ENCODE measurements around the gene OVAAL. TPM values are rescaled to one million over a fixed set of nuclear protein-coding genes. Genes with fewer than 3 reads are reported as not detected.

Gene OVAAL
- total and polyA plus RNA-seq, 2 donors (not counting 1 experiment from before 2014, with no cell fraction given): not detected

DNA sequence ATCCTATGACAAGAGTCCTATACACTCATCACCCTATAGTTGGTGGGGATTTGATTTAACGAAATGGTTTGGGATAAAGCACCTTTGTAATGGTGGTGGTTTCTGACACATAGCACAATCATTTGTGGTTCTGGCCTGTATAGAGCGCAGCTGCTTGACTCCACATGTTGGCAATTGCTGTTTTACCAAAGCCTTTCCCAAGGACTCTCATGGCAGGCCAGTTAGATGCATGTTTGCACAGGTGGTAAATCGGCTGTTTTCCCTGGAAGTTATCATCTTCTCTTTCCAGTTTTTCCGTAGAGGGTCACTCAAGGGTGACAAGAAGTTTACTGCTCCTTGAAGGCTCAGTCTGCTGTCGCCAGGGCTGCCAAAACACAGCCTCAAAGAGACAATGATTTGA is 56.0 kb downstream of the OVAAL start:
- Mint-ChIP-seq H3K27me3 (no peaks in the 10 kb centered on the region), H3K4me3 (no peak overlapping the region), H3K9me3 (ENCODE audit: insufficient read depth) (no peaks in the 10 kb centered on the region), H3K4me1 (peaks cover 8% of the 10 kb centered on the region), H3K27ac (no peak overlapping the region)
- Histone ChIP-seq H3K27me3 (replicated peaks in 1 of 4; ENCODE audit: control extremely low read depth in 1 of 4, control insufficient read depth in 3 of 4, insufficient read depth in 4 of 4, low read length in 3 of 4) (no peaks in the 10 kb centered on the region), H3K79me2 (ENCODE audit: control insufficient read depth, insufficient read depth, low read length) (no peaks in the 10 kb centered on the region), H3K9me3 (ENCODE audit: control extremely low read depth in 1 of 3, control insufficient read depth in 2 of 3, insufficient read depth in 1 of 3, low read length in 2 of 3) (no peaks in the 10 kb centered on the region), H4K20me1 (ENCODE audit: control insufficient read depth, insufficient read depth, low read length, poor library complexity, severe bottlenecking) (no peaks in the 10 kb centered on the region), H3K4me3 (ENCODE audit: control extremely low read depth in 1 of 5, extremely low read depth in 1 of 5, insufficient read depth in 1 of 5, low read depth in 2 of 5, low read length in 4 of 5) (no peak overlapping the region), H3K9ac (ENCODE audit: low read length) (no peak overlapping the region), H3K27ac (ENCODE audit: low read length in 2 of 2) (no peak overlapping the region), H3K4me2 (replicated peaks; ENCODE audit: low read depth, low read length, poor library complexity, severe bottlenecking) (no peak overlapping the region), H3K4me1 (ENCODE audit: control insufficient read depth in 2 of 2, insufficient read depth in 2 of 2, low read length in 2 of 2) (peaks cover 0 to 10% of the 10 kb centered on the region in 2 donors), H3K36me3 (replicated peaks in 1 of 2; ENCODE audit: control extremely low read depth in 1 of 2, control insufficient read depth in 1 of 2, extremely low read depth in 1 of 2, insufficient read depth in 2 of 2, low read length in 1 of 2) (no peaks in the 10 kb centered on the region), H2AFZ (ENCODE audit: insufficient read depth, low read depth, low read length, poor library complexity, severe bottlenecking) (no peak overlapping the region)
- DNase-seq: no peak
- intact Hi-C loops (cut with micrococcal nuclease): no loop called here
- ATAC-seq (ENCODE audit: low read depth): no peak
- no peak for TF ChIP-seq CTCF (IDR thresholded peaks at IDR 0.05)
- TF ChIP-seq EZH2 (IDR thresholded peaks at IDR 0.05; ENCODE audit: borderline replicate concordance, insufficient read depth, low read depth, low read length, poor library complexity, severe bottlenecking): no peak
- POLR2A ChIA-PET: no interaction called here
- CTCF ChIA-PET: no interaction called here
- 96% methylated on average over 3 of the region's 5 CpGs for WGBS (ENCODE audit: insufficient coverage)

DNA sequence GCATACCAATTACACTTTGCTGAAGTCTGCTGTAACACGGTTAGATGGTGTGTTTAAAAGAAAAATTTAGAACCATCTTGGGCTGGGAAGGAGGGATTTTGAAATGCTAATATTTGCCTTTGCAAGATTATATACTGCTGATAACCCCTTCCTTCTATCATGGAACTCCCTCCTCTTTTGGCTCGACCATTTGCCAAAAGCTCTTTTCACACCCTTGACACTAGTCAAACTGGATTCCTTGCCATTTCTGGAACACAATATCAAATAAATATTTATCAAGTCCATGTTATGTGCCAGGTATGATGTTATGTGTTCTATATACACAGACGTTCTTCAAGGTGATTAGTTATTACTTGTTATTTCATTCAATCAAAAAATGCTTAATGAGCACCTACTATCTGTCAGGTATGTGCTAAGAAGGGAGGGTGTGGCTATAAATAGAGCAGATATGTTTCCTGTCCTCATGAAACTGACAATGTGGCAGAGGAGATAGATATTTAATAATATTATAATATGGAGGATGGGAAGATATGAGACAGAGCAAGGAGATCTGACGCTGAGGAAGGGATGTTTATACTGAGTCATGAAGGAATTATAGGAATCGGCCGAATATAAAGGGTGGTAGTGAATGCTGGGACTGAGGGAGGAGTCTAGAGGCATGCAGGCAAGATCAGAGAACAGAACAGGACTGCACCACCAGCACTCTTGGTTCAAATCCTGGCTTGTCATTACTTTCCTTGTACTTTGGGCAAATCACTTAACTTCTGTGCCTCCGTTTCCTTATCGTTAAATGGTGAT is 56.9 kb downstream of the OVAAL start:
- no peaks in the 10 kb centered on the region for H3K9me3 Mint-ChIP-seq (ENCODE audit: insufficient read depth)
- Histone ChIP-seq H3K27ac (ENCODE audit: low read length in 2 of 2) (no peak overlapping the region), H3K79me2 (ENCODE audit: control insufficient read depth, insufficient read depth, low read length) (no peaks in the 10 kb centered on the region), H3K4me1 (ENCODE audit: control insufficient read depth in 2 of 2, insufficient read depth in 2 of 2, low read length in 2 of 2) (peaks cover 0 to 10% of the 10 kb centered on the region in 2 donors), H3K27me3 (replicated peaks in 1 of 4; ENCODE audit: control extremely low read depth in 1 of 4, control insufficient read depth in 3 of 4, insufficient read depth in 4 of 4, low read length in 3 of 4) (no peaks in the 10 kb centered on the region), H2AFZ (ENCODE audit: insufficient read depth, low read depth, low read length, poor library complexity, severe bottlenecking) (no peak overlapping the region), H3K4me2 (replicated peaks; ENCODE audit: low read depth, low read length, poor library complexity, severe bottlenecking) (no peak overlapping the region), H3K36me3 (replicated peaks in 1 of 2; ENCODE audit: control extremely low read depth in 1 of 2, control insufficient read depth in 1 of 2, extremely low read depth in 1 of 2, insufficient read depth in 2 of 2, low read length in 1 of 2) (no peaks in the 10 kb centered on the region), H3K9ac (ENCODE audit: low read length) (no peak overlapping the region), H4K20me1 (ENCODE audit: control insufficient read depth, insufficient read depth, low read length, poor library complexity, severe bottlenecking) (no peaks in the 10 kb centered on the region), H3K9me3 (ENCODE audit: control extremely low read depth in 1 of 3, control insufficient read depth in 2 of 3, insufficient read depth in 1 of 3, low read length in 2 of 3) (no peaks in the 10 kb centered on the region), H3K4me3 (ENCODE audit: control extremely low read depth in 1 of 5, extremely low read depth in 1 of 5, insufficient read depth in 1 of 5, low read depth in 2 of 5, low read length in 4 of 5) (no peak overlapping the region)
- ATAC-seq (ENCODE audit: low read depth): no peak
- H3K27ac Mint-ChIP-seq: no peak overlapping the region
- peaks cover 7% of the 10 kb centered on the region for H3K4me1 Mint-ChIP-seq
- TF ChIP-seq CTCF (IDR thresholded peaks at IDR 0.05): no peak
- TF ChIP-seq EZH2 (IDR thresholded peaks at IDR 0.05; ENCODE audit: borderline replicate concordance, insufficient read depth, low read depth, low read length, poor library complexity, severe bottlenecking): no peak
- H3K27me3 Mint-ChIP-seq: no peaks in the 10 kb centered on the region
- DNase-seq: no peak
- ChIA-PET CTCF (no interaction called here), POLR2A (no interaction called here)
- 96% methylated on average over 3 of the region's 8 CpGs for WGBS (ENCODE audit: insufficient coverage)
- intact Hi-C loops (cut with micrococcal nuclease): no loop called here
- H3K4me3 Mint-ChIP-seq: no peak overlapping the region
